NCI-H524 treated with DMSO at 0.1 percent for 48 hours (cell line): ENCODE results near the gene NECTIN1.

ENCODE experiments used
- DNase-seq: peaks from one replicate; lab custom pipeline; 2025; lab: John Stamatoyannopoulos, UW

NECTIN1 gene

DNA sequence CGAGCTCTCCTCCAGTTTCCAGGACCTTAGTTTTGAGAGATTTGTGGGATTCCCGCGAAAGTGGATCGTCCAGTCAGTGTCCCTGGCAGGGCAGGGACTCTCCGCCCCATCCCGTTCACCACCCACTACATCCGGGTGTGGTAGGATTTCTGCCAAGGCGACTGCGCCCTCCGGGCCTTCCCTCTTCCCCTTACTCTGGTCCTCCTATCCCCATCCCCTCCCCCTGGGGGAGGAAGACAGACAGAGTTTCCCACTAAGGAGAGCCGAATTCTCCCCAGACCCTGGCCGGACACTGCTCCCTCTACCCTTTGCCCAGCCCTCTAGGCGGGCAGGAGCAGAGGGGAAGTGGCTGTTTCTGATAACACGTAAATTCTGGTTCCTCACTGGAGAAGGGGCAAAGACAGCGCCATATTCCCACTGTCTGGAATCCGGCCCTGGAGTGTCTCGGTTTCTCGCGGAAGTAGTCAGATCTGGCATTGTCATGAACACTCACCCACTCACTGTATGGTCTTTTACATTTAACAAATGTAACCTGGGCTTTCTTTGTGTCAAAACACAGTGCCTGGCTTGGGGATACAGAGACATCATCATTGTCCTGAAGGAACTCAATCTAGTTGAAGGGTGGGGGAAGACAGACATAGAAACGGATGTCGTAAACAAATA lies 1.1 kb upstream of the NECTIN1 start:
- no peak for DNase-seq

GRCh38 chr11:119729581-119729927 lies 554 bp upstream of the NECTIN1 start:
- no peak for DNase-seq

- DNase-seq = no peak
These were observed 781 bp downstream of the NECTIN1 start for GRCh38 chr11:119728211-119728626.

- no peak for DNase-seq
These were observed 1.4 kb downstream of the NECTIN1 start for GRCh38 chr11:119727523-119728151.

- DNase-seq = no peak
These were observed 2.1 kb downstream of the NECTIN1 start for GRCh38 chr11:119726585-119727522.

- no peak for DNase-seq
These were observed 2.8 kb downstream of the NECTIN1 start for GRCh38 chr11:119726150-119726553.

DNA sequence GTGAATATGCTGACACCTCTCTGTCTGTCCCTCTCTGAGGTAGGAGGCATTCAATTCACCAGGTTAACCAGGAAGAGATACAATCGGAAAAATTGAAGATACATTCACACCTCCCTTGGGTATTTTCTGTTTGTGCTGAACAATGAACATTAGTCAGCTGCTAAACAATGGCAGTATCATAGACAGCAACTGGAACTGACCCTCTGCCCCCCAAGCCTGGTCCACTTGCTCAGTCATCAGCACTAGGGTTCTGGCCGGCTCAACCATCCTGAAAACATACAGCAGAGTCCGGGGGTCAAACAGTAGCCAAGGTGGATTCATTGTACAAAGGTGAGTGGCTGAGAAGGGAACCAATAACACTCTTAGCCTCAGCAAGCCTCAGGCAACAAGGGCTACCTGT lies 4.0 kb downstream of the NECTIN1 start:
- DNase-seq = no peak

DNA sequence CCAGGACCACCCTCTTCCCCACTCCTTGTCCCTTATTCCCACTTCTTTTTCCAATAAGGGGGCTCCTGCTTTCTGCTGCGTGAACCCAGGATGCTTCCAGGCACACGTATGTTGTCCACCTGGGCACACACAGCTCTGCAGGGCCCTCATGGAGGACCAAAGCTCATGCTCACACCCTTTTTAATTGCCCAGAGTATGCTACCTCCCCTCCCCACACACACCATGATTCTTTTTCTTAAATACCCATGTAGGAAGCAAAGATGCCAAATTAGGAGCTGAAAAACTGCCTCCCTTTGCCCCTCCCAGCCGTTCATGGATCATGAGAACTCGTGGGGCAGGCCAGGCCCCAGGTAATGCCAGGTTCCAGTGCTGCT lies 5.1 kb downstream of the NECTIN1 start:
- no peak for DNase-seq

DNA sequence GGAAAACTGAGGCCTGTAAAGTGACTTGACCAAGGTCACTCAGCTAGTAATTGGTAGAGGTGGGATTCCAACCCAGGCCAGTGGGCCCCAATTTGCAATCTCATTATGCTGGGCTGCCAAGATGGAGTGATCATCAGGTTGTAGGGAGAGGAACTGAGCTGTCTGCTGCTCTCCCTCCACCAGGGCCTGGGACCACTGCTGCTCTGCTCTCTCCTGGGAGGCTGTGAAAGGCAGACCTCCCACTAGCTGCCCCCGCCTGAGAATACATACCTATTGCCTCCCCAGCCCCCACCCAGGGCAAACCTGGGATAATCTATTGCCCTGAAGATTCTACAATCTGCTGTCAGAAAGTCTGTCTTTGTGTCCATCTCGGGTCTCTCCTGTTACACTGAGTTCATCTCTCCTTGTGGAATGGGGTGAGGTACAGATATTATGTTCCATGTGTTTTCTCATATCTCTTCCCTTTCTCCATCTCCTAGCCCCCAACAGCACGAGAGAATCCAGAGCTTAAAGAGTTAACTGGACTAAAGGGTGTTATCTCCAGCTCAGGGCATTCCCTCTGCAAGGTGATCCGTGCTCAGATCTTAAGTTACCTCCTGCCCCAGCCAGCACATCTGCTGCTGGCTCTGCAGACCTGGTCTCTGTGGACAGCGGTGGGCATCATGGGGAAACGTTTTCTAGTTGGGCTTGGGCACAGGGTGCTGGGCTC lies 5.6 kb downstream of the NECTIN1 start:
- DNase-seq = no peak

DNA sequence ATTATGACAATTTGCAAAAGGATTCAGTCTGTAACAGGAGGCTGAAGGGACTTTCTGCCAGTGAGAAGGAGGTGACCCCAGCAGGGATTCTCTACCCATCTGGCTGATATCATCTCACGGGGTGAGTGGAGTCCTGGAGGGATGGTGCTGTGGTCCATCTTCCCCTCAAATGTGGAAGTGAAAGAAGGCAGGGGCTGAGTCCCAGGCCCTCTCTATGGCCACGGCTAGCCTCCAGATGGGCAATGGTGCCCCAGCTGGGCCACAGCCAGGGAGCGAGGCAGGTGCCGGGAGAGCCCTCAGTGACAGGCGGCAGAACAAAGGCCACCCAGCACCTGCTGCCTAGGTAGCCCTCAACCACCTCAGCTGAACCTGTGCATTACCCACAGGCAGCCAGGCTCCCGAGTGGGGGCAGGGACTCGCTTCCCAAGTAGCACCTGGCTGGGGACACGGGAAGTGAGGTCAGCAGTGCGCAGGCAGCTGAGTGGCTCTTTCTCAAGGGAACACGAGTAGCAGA lies 6.7 kb downstream of the NECTIN1 start:
- DNase-seq = no peak

DNA sequence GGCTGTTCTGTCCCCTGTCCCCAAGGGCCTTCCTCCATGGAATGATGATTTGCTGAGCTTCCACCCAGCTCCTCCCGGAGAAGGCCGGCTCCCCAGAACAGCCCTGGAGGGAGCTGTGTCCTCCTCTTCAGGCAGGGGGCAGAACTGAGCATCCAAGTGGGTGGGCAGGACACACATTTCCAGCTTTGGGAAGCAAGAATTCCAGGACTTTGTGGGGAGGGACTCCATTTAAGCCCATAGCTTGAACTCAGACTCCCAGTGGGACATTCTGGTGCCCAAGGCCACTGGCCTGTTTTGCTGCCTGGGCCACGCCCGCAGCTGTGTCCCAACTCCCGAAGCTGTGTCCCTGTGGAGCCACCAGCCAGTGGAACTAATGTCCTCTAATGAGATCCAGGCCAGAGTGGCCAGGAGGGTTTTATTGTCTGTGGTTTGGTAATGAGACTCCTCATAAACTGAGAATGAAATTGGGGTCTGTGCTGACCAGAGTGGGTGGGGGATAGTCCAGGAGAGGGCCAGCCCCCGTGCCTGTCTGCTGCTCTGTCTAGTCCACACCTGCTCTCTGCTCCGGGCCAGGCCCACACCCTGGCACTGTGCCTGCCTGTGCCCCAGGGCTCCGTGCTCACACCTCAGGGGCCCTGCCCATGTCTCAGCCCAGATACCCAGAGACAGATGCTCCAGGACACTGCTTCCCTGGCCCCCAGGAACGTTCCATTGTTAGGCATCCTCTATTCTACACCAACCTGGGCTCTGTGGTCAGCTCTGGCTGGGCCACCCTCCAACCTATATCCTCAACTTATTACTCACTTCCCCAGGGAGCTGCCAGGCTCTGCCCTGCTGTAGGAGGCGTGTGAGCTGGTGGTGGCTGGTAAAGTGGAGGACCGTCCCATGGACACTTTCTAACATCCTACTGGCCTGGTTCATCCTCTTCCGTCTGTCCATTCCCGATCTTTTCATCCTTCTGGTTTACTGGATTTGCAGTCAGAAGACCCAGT lies 7.6 kb downstream of the NECTIN1 start:
- DNase-seq = no peak

GRCh38 chr11:119720311-119720913 lies 8.6 kb downstream of the NECTIN1 start:
- DNase-seq = no peak

- no peak for DNase-seq
These were observed 11.0 kb downstream of the NECTIN1 start for GRCh38 chr11:119717839-119718534.

DNA sequence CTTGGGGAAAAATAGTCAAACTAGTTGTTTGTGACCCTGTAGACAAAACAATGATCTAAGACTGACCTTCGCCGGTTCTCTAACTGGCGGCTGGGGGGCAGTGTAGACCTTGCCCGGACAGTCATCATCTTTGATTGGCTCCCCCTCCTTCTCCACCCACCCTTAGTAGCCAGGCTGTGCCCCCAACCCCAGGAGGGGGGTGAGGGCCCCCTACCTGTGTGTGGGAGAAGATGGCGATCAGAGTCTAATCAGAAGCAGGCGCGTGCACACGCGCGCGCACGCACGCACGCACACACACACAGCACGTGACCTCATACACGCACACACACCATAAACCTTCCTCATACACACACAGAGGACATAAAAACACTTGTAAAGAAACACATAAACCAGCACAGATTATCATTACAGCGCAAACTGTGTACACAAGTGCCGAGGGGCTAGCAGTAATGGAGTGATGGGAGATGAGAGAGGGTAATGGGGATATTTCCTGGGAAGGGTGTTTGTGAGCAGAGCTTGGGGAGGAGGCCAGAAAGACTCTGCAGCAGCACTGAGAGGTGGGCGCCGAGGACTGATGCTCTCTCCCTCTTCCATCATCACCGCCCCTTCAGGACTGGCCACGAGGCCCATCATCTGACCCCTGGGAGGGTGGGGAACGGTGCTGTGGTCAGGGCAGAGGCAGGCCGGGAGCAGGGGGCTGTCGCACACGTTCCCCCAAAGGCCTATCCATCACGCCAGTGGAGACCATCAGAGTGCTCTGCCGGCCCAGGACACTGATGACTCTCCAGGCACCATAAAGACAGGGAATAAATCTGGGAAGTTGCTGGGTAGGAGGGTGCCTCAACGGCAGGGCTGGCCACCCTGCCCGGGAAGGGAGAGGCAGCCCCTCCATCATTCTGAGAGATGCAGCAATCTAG lies 12.2 kb downstream of the NECTIN1 start:
- no peak for DNase-seq

DNA sequence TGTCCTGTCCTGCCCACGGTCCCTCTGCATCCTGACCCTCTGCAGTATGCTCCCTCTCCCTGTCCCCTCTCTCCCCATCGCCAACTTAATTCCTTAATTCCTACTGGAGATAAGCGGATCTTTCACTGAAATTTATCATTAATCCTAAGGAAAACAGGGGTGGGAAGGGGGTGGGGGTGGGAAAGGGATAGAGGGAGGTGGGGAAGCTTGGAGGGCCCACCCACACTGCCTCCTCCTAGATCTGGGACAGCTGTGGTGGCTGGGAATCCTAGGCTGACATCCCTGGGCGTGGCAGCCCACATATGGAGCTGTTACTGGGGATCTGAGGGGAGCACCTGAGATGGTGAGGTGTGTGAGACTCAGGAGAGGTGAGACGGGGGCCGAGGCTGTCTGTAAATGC lies 14.4 kb downstream of the NECTIN1 start:
- DNase-seq = no peak

- no peak for DNase-seq
These were observed 14.8 kb downstream of the NECTIN1 start for GRCh38 chr11:119714189-119714588.

DNA sequence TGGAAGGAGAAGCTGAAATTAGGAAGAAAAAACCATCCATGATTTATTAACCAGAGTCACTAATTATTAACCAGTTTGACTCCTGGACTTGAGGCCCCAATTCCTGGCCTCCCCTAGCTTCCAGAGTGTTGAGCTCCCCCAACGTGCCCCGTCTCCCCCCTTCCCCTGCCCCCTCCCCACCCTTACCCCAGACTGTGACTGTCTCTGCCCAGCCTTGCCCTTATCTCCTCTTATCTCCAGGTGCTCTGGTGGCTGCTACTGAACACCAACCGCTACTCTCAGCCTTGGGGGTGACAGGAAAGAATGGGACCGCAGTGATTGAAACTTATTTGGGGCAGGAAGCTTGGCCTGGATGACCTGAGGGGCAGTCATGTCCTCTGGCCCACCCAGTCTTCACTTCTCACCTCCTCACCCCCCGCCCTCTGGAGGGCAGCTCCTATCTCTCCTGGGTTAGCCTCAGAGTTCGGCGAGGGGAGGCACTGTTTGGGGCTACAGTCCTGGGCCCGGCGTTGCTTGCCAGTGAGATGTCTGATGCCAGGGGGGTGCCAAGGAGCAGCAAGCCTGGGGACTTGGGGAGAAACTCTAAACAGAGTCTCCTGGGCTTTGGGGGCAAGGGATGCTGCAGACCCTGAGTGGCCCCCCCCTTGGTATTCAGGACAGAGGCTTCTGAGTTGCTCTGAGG lies 15.5 kb downstream of the NECTIN1 start:
- DNase-seq = no peak
